ENCODE measurements around the gene ABCA4. TPM values are rescaled to one million over a fixed set of nuclear protein-coding genes. Genes with fewer than 3 reads are reported as not detected.
"Not testable (repeated sequence)": the region's sequence is repeated elsewhere in the genome, so short reads cannot be mapped to it uniquely, and the experiment has no call there.

The ABCA4 gene
- total RNA-seq (ENCODE audit: low replicate concordance) = 0.87 and 1.2 TPM in 2 replicates

DNA sequence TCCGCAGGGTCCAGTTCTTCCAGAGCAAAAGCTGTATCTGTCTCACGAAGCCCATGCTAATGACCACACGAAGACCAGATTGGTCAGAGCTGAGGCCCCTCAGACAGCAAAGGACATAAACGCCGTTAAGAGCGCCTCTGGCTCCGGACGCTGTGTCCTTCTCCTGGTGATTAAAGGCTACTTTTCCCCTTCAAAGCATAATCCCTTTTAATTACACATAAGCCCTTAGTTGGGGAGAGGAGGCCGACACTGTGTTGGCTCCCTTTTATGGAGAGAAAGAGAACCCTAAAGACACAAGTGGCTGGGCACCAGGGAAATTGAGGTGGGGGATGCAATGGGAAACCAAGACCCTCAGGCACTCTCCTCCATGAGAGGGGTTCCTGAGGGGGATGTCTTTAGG is at the start of gene ABCA4:
TSS of gene ABCA4 (minus strand) at position 158 of the 400 bp plus-strand sequence. CDS start at position 55, 103 bp downstream.
- Histone ChIP-seq H3K4me3 (no peak within 1 kb of the TSS), H3F3A (ENCODE audit: low read depth) (peaks cover 14% of the 10 kb centered on the region), H3K4me2 (peak within 1 kb of the TSS; percentile 54), H3K9ac (no peak within 1 kb of the TSS), H3K4me1 (peaks cover 44% of the 10 kb centered on the region), H3K36me3 (no peaks in the 10 kb centered on the region), H3K79me2 (ENCODE audit: low read depth) (no peaks in the 10 kb centered on the region), H3K9me3 (ENCODE audit: low read depth) (no peaks in the 10 kb centered on the region), H4K20me1 (ENCODE audit: low read depth) (no peaks in the 10 kb centered on the region), H3K27me3 (no peaks in the 10 kb centered on the region), H2AFZ (replicated peaks) (peak within 1 kb of the TSS; percentile 1), H3K27ac (no peak within 1 kb of the TSS)
- Mint-ChIP-seq H3K27me3 (ENCODE audit: insufficient read depth, low read depth) (peaks cover 14% of the 10 kb centered on the region), H3K4me3 (peak within 1 kb of the TSS; percentile 66), H3K27ac (no peak within 1 kb of the TSS), H3K9me3 (peaks cover 6% of the 10 kb centered on the region), H3K36me3 (no peaks in the 10 kb centered on the region), H3K4me1 (peaks cover 57% of the 10 kb centered on the region)
- DNase-seq (ENCODE audit: low spot score) = peak; percentile 63
- TF ChIP-seq EZH2 (IDR thresholded peaks at IDR 0.05) = no peak
- TF ChIP-seq CTCF (IDR thresholded peaks at IDR 0.05) = no peak
- no peak for TF ChIP-seq EZH2phosphoT487 (IDR thresholded peaks at IDR 0.05)

DNA sequence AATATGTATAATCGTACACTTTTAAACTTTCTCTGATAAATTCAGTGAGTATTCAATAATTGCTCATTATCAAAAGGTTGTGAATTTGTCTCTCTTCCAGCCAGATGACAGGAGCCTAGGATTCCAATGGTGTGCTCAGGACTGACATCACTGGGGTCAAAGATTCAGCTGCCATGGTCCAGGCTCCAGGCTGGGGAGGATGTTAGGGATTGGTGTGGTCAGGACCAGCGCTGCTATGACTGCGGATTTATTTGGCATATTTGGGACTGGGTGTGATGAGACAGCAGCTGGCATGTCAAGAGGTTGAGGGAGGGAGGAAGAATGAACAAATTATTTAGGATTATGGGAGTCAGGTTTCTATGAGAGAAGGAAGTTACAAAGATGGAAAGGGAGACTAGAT is 48.2 kb upstream of the ABCA4 start:
- no peak overlapping the region for H3K4me3 Mint-ChIP-seq
- Histone ChIP-seq H3K4me2 (no peak overlapping the region), H3K4me3 (no peak overlapping the region), H3K27ac (no peak overlapping the region), H3K9me3 (ENCODE audit: low read depth) (no peaks in the 10 kb centered on the region), H3F3A (ENCODE audit: low read depth) (no peaks in the 10 kb centered on the region), H3K79me2 (ENCODE audit: low read depth) (no peaks in the 10 kb centered on the region), H4K20me1 (ENCODE audit: low read depth) (no peaks in the 10 kb centered on the region), H3K36me3 (no peaks in the 10 kb centered on the region), H3K9ac (no peak overlapping the region), H3K27me3 (no peaks in the 10 kb centered on the region), H2AFZ (replicated peaks) (no peak overlapping the region), H3K4me1 (no peaks in the 10 kb centered on the region)
- H3K27me3 Mint-ChIP-seq (ENCODE audit: insufficient read depth, low read depth) = peaks cover 3% of the 10 kb centered on the region
- H3K36me3 Mint-ChIP-seq = peaks cover 3% of the 10 kb centered on the region
- no peaks in the 10 kb centered on the region for H3K4me1 Mint-ChIP-seq
- peaks cover 19% of the 10 kb centered on the region for H3K9me3 Mint-ChIP-seq
- DNase-seq (ENCODE audit: low spot score) = no peak
- H3K27ac Mint-ChIP-seq = no peak overlapping the region
- TF ChIP-seq EZH2 (IDR thresholded peaks at IDR 0.05) (no peak), CTCF (IDR thresholded peaks at IDR 0.05) (no peak), EZH2phosphoT487 (IDR thresholded peaks at IDR 0.05) (no peak)

DNA sequence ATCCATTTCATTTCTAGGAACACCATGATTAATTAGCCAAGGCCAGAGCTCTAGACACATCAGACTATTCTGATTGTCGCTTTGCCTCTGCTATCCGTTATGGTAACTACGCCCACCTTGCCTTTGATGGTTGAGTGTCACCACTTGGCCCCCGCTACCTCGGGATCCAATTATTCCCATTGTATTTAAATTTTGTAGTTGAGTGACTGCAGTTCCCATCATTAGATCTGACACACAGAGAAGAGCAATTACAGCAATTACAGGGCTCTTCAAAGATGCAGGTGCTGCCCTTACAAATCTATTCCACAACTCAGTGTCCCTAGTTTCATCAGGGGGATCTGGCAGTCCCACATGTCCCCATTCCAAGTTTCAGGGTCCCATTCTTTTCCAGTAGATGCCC is 44.9 kb upstream of the ABCA4 start:
- Histone ChIP-seq H2AFZ (replicated peaks) (no peak overlapping the region), H3K79me2 (ENCODE audit: low read depth) (no peaks in the 10 kb centered on the region), H3K4me2 (no peak overlapping the region), H3K36me3 (no peaks in the 10 kb centered on the region), H4K20me1 (ENCODE audit: low read depth) (no peaks in the 10 kb centered on the region), H3K9ac (no peak overlapping the region), H3K27me3 (no peaks in the 10 kb centered on the region), H3K4me3 (no peak overlapping the region), H3K9me3 (ENCODE audit: low read depth) (no peaks in the 10 kb centered on the region), H3K4me1 (peaks cover 6% of the 10 kb centered on the region), H3K27ac (no peak overlapping the region), H3F3A (ENCODE audit: low read depth) (no peaks in the 10 kb centered on the region)
- no peak for TF ChIP-seq CTCF (IDR thresholded peaks at IDR 0.05)
- TF ChIP-seq EZH2 (IDR thresholded peaks at IDR 0.05) = no peak
- TF ChIP-seq EZH2phosphoT487 (IDR thresholded peaks at IDR 0.05) = no peak
- H3K9me3 Mint-ChIP-seq = peaks cover 34% of the 10 kb centered on the region
- H3K27ac Mint-ChIP-seq = no peak overlapping the region
- peaks cover 2% of the 10 kb centered on the region for H3K36me3 Mint-ChIP-seq
- no peak overlapping the region for H3K4me3 Mint-ChIP-seq
- H3K27me3 Mint-ChIP-seq (ENCODE audit: insufficient read depth, low read depth) = peaks cover 3% of the 10 kb centered on the region
- H3K4me1 Mint-ChIP-seq = peaks cover 12% of the 10 kb centered on the region
- no peak for DNase-seq (ENCODE audit: low spot score)

- H3K27ac Mint-ChIP-seq; H3K9ac ChIP-seq; H3K79me2 ChIP-seq (ENCODE audit: low read depth); H3K36me3 Mint-ChIP-seq; H3K27me3 Mint-ChIP-seq (ENCODE audit: insufficient read depth, low read depth); H3K4me3 Mint-ChIP-seq; H3K4me2 ChIP-seq; H2AFZ ChIP-seq (replicated peaks); H3K27me3 ChIP-seq; H3F3A ChIP-seq (ENCODE audit: low read depth); H3K36me3 ChIP-seq; H3K9me3 ChIP-seq (ENCODE audit: low read depth); H3K4me3 ChIP-seq; DNase-seq (ENCODE audit: low spot score); H3K27ac ChIP-seq; H4K20me1 ChIP-seq (ENCODE audit: low read depth): not testable (repeated sequence)
- Mint-ChIP-seq H3K4me1 (peaks cover 19% of the 10 kb centered on the region), H3K9me3 (peaks cover 34% of the 10 kb centered on the region)
- H3K4me1 ChIP-seq = peaks cover 12% of the 10 kb centered on the region
These were observed 43.9 kb upstream of the ABCA4 start for GRCh38 chr1:94164885-94165284.

GRCh38 chr1:94164121-94164520 is 43.2 kb upstream of the ABCA4 start:
- not testable (repeated sequence) for H3K27ac ChIP-seq; H3K4me3 ChIP-seq; H3K36me3 ChIP-seq; H4K20me1 ChIP-seq (ENCODE audit: low read depth); H3K27me3 ChIP-seq; H3F3A ChIP-seq (ENCODE audit: low read depth); DNase-seq (ENCODE audit: low spot score); H3K36me3 Mint-ChIP-seq; H3K9me3 ChIP-seq (ENCODE audit: low read depth); H2AFZ ChIP-seq (replicated peaks); H3K27ac Mint-ChIP-seq; H3K79me2 ChIP-seq (ENCODE audit: low read depth); H3K9ac ChIP-seq; H3K4me2 ChIP-seq; H3K27me3 Mint-ChIP-seq (ENCODE audit: insufficient read depth, low read depth); H3K4me3 Mint-ChIP-seq
- peaks cover 12% of the 10 kb centered on the region for H3K4me1 ChIP-seq
- peaks cover 19% of the 10 kb centered on the region for H3K4me1 Mint-ChIP-seq
- peaks cover 34% of the 10 kb centered on the region for H3K9me3 Mint-ChIP-seq

DNA sequence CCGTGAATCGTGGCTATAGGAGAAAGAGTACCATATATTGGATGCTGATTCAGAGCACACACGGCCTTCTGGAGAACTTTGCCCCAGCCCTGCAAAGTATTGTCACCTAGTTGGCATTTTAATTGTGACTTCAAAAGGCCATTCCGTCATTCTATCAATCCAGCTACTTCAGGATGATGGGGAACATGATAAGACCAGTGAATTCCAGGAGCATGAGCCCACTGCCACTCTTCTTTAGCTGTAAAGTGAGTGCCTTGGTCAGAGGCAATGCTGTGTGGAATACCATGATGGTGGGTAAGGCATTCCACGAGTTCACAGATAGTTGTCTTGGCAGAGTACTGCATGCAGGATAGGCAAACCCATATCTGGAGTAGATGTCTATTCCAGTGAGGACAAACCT is 42.3 kb upstream of the ABCA4 start:
- DNase-seq (ENCODE audit: low spot score); H3K4me3 ChIP-seq; H3K27me3 Mint-ChIP-seq (ENCODE audit: insufficient read depth, low read depth); H3K36me3 Mint-ChIP-seq; H3K27ac ChIP-seq; H3K9me3 ChIP-seq (ENCODE audit: low read depth); H3K4me2 ChIP-seq; H2AFZ ChIP-seq (replicated peaks); H3K9ac ChIP-seq; H3K27me3 ChIP-seq; H3K79me2 ChIP-seq (ENCODE audit: low read depth); H3K27ac Mint-ChIP-seq; H4K20me1 ChIP-seq (ENCODE audit: low read depth); H3K4me3 Mint-ChIP-seq; H3K36me3 ChIP-seq; H3F3A ChIP-seq (ENCODE audit: low read depth): not testable (repeated sequence)
- Mint-ChIP-seq H3K4me1 (peaks cover 19% of the 10 kb centered on the region), H3K9me3 (peaks cover 34% of the 10 kb centered on the region)
- peaks cover 12% of the 10 kb centered on the region for H3K4me1 ChIP-seq

All from neural progenitor cell (in vitro differentiated cells).